ENCODE measurements around the gene WFIKKN2.

GRCh38 chr17:50866950-50867362, 31.6 kb downstream of the WFIKKN2 start:
- TF ChIP-seq ZNF274 (IDR thresholded peaks at IDR 0.05; ENCODE audit: low read length): no peak
- no peak for TF ChIP-seq ZNF274 (tag by site-specific recombination; IDR thresholded peaks at IDR 0.05; ENCODE audit: borderline replicate concordance)
- TF ChIP-seq ELK4 (IDR thresholded peaks at IDR 0.05; ENCODE audit: borderline replicate concordance, low read depth, low read length): no peak
- TF ChIP-seq CTCF (tag by site-specific recombination; IDR thresholded peaks at IDR 0.05): no peak
- TF ChIP-seq ZNF394 (tag by site-specific recombination; IDR thresholded peaks at IDR 0.05; ENCODE audit: borderline replicate concordance): peak; percentile 37; the same call in 1 of the 2 replicates
- no peak for TF ChIP-seq ZBTB49 (tag by site-specific recombination; IDR thresholded peaks at IDR 0.05; ENCODE audit: low read depth)
- TF ChIP-seq REPIN1 (tag by site-specific recombination; IDR thresholded peaks at IDR 0.05; ENCODE audit: low read depth): no peak
- no peak for TF ChIP-seq TCF7L2 (IDR thresholded peaks at IDR 0.05; ENCODE audit: borderline replicate concordance, low read depth, low read length)

Data from HEK293 (cell line).